Mononuclear cell (primary cell): ENCODE results near the gene SHC2. TPM values are rescaled to one million over a fixed set of nuclear protein-coding genes. Genes with fewer than 3 reads are reported as not detected.
"Not testable (repeated sequence)": the region's sequence is repeated elsewhere in the genome, so short reads cannot be mapped to it uniquely, and the experiment has no call there.

ENCODE experiments used
- H3K27me3 ChIP-seq: 2 replicates; pipeline ENCODE4 v1.6.0; 2011; ENCODE audit warnings: low read length, control low read depth; ENCODE audit not compliant: insufficient read depth
- H3K4me1 ChIP-seq: 2 replicates; pipeline ENCODE4 v1.5.1; 2011; ENCODE audit warnings: mild to moderate bottlenecking, low read length, control low read depth; ENCODE audit not compliant: insufficient read depth
- H3K4me3 ChIP-seq: 2 replicates; pipeline ENCODE4 v1.5.1; 2011; ENCODE audit warnings: mild to moderate bottlenecking, low read length, moderate library complexity
- H3K9me3 ChIP-seq: 2 replicates; pipeline ENCODE4 v1.5.1; 2011; ENCODE audit warnings: low read depth, mild to moderate bottlenecking, control low read depth, low read length
- total RNA-seq: library from RNA; depleted of rRNA; stranded (reverse); fragments of >200 nt; gene quantifications from one replicate; pipeline ENCODE4 v1.2.3, GENCODE V29; 2012

Gene SHC2
- total RNA-seq, 1 donor, result 0.42 TPM

GRCh38 chr19:405121-405965, 55.5 kb downstream of the SHC2 start:
- H3K27me3 ChIP-seq, result peaks cover 2% of the 10 kb centered on the region
- no peaks in the 10 kb centered on the region for H3K4me1 ChIP-seq
- H3K9me3 ChIP-seq, result no peaks in the 10 kb centered on the region
- no peak overlapping the region for H3K4me3 ChIP-seq

GRCh38 chr19:403221-404027, 57.4 kb downstream of the SHC2 start:
- Histone ChIP-seq H3K4me3 (no peak overlapping the region), H3K4me1 (no peaks in the 10 kb centered on the region), H3K27me3 (no peaks in the 10 kb centered on the region), H3K9me3 (no peaks in the 10 kb centered on the region)

GRCh38 chr19:402786-403185, 58.0 kb downstream of the SHC2 start:
- Histone ChIP-seq H3K27me3 (no peaks in the 10 kb centered on the region), H3K4me3 (no peak overlapping the region), H3K4me1 (no peaks in the 10 kb centered on the region), H3K9me3 (no peaks in the 10 kb centered on the region)

GRCh38 chr19:401866-402511, 58.8 kb downstream of the SHC2 start:
- Histone ChIP-seq H3K4me3 (no peak overlapping the region), H3K4me1 (no peaks in the 10 kb centered on the region), H3K27me3 (no peaks in the 10 kb centered on the region), H3K9me3 (no peaks in the 10 kb centered on the region)

GRCh38 chr19:400976-401865, 59.6 kb downstream of the SHC2 start:
- Histone ChIP-seq H3K4me1 (no peaks in the 10 kb centered on the region), H3K9me3 (no peaks in the 10 kb centered on the region), H3K27me3 (no peaks in the 10 kb centered on the region), H3K4me3 (no peak overlapping the region)

GRCh38 chr19:399370-399769, 61.5 kb downstream of the SHC2 start:
- Histone ChIP-seq H3K9me3 (no peaks in the 10 kb centered on the region), H3K4me1 (no peaks in the 10 kb centered on the region), H3K4me3 (no peak overlapping the region), H3K27me3 (no peaks in the 10 kb centered on the region)

GRCh38 chr19:398719-399118, 62.1 kb downstream of the SHC2 start:
- no peak overlapping the region for H3K4me3 ChIP-seq
- no peaks in the 10 kb centered on the region for H3K27me3 ChIP-seq
- H3K4me1 ChIP-seq, result no peaks in the 10 kb centered on the region
- H3K9me3 ChIP-seq, result no peaks in the 10 kb centered on the region

- Histone ChIP-seq H3K27me3 (no peaks in the 10 kb centered on the region), H3K9me3 (no peaks in the 10 kb centered on the region), H3K4me3 (no peak overlapping the region), H3K4me1 (no peaks in the 10 kb centered on the region)
Observed at GRCh38 chr19:397941-398706, 62.7 kb downstream of the SHC2 start.

GRCh38 chr19:397321-397720, 63.5 kb downstream of the SHC2 start:
- Histone ChIP-seq H3K4me1 (no peaks in the 10 kb centered on the region), H3K4me3 (no peak overlapping the region), H3K9me3 (no peaks in the 10 kb centered on the region)

GRCh38 chr19:395467-395866, 65.4 kb downstream of the SHC2 start:
- Histone ChIP-seq H3K9me3 (no peaks in the 10 kb centered on the region), H3K4me3 (no peak overlapping the region), H3K4me1 (no peaks in the 10 kb centered on the region), H3K27me3 (no peaks in the 10 kb centered on the region)

More at GRCh38 chr19:397321-397720, 63.5 kb downstream of the SHC2 start:
- no peaks in the 10 kb centered on the region for H3K27me3 ChIP-seq

- not testable (repeated sequence) for H3K4me1 ChIP-seq, H3K4me3 ChIP-seq, H3K9me3 ChIP-seq, H3K27me3 ChIP-seq
Observed at GRCh38 chr19:394857-395256, 66.0 kb downstream of the SHC2 start.

- H3K4me3 ChIP-seq, H3K4me1 ChIP-seq, H3K9me3 ChIP-seq, H3K27me3 ChIP-seq: not testable (repeated sequence)
Observed at GRCh38 chr19:393560-393959, 67.3 kb downstream of the SHC2 start.

- Histone ChIP-seq H3K9me3 (no peaks in the 10 kb centered on the region), H3K4me3 (no peak overlapping the region), H3K27me3 (no peaks in the 10 kb centered on the region), H3K4me1 (no peaks in the 10 kb centered on the region)
Observed at GRCh38 chr19:392375-392970, 68.4 kb downstream of the SHC2 start.
